Prostate gland (tissue), 2 donors: ENCODE data around the gene PIWIL1. TPM values are rescaled to one million over a fixed set of nuclear protein-coding genes. Genes with fewer than 3 reads are reported as not detected.

Source experiments
- DNase-seq: peaks from one replicate; pipeline ENCODE4 v3.0.0-alpha.2; 2019; ENCODE audit warnings: low spot score
- H3K27ac ChIP-seq, 2 donors: fragments of 200-600 bp; sonication (generic); 2 replicates each; pipeline ENCODE4 v1.5.1; 2017 to 2019
- H3K27me3 ChIP-seq: fragments of 200-600 bp; sonication (generic); replicated peaks from 2 replicates; pipeline ENCODE4 v1.5.1; 2019; ENCODE audit not compliant: insufficient read depth
- H3K36me3 ChIP-seq, 2 donors: fragments of 200-600 bp; sonication (generic); 1 replicate in 1 of 2; 2 replicates in 1 of 2; pipeline versions ENCODE4 v1.5.1 to v1.8.1; 2017 to 2019
- H3K4me1 ChIP-seq: fragments of 200-600 bp; sonication (generic); replicated peaks from 2 replicates; pipeline ENCODE4 v1.5.1; 2019
- H3K4me3 ChIP-seq, 2 donors: fragments of 200-600 bp; sonication (generic); 2 replicates each; pipeline ENCODE4 v1.5.1; 2017 to 2019
- H3K9me3 ChIP-seq: fragments of 200-600 bp; sonication (generic); 2 replicates; pipeline ENCODE4 v1.5.1; 2017
- CTCF ChIP-seq, 4 experiments: fragments of 200-600 bp in 2 of 4; fragments of 450-650 bp in 2 of 4; sonication (generic) in 2 of 4; IDR thresholded peaks; 1 replicate in 3 of 4; 2 replicates in 1 of 4; pipeline ENCODE4 v1.5.1; 2016 to 2019; ENCODE audit warnings: antibody characterized with exemption in 4 of 4, mild to moderate bottlenecking in 2 of 4, moderate library complexity in 2 of 4
- POLR2A ChIP-seq: fragments of 450-650 bp; IDR thresholded peaks from one replicate; pipeline ENCODE4 v1.6.1; 2016; ENCODE audit warnings: antibody characterized with exemption, mild to moderate bottlenecking
- POLR2AphosphoS5 ChIP-seq: sonication (generic); formaldehyde crosslinking; IDR thresholded peaks from one replicate; pipeline ENCODE4 v1.6.1; 2017; ENCODE audit warnings: antibody characterized with exemption
- WGBS: methylation state at CpG from one replicate; pipeline ENCODE4 v1.1.5; 2018; 5-methylcytosine and 5-hydroxymethylcytosine counted together
- intact Hi-C: fragments of 100-400 bp; cut with DNase I; formaldehyde crosslinking; loops from one replicate; pipeline ENCODE4 v1.14.2; 2022
- total RNA-seq, 2 donors: library from RNA; depleted of rRNA; stranded (reverse); fragments of >200 nt; gene quantifications; one replicate each; pipeline ENCODE4 v1.1.0, GENCODE V29; 2016

Gene PIWIL1
- total RNA-seq, 2 donors from 2014 or later, result 16.2 TPM; not detected in 1

GRCh38 chr12:130405332-130405731 is 67.6 kb downstream of the PIWIL1 start:
- 70% methylated on average over 7 of the region's 7 CpGs for WGBS
- H3K4me1 ChIP-seq, result no peaks in the 10 kb centered on the region
- no peak overlapping the region for H3K4me3 ChIP-seq
- DNase-seq, result no peak
- H3K27me3 ChIP-seq, result no peaks in the 10 kb centered on the region
- H3K36me3 ChIP-seq, result no peaks in the 10 kb centered on the region
- TF ChIP-seq POLR2A (no peak), POLR2AphosphoS5 (no peak), CTCF (IDR thresholded peaks at IDR 0.05) (no peak)
- intact Hi-C loops, result no loop called here
- H3K27ac ChIP-seq, result no peak overlapping the region
- no peaks in the 10 kb centered on the region for H3K9me3 ChIP-seq

- H3K27me3 ChIP-seq, result no peaks in the 10 kb centered on the region
- H3K36me3 ChIP-seq, result no peaks in the 10 kb centered on the region
- H3K4me3 ChIP-seq, result no peak overlapping the region
- no peak for DNase-seq
- TF ChIP-seq POLR2AphosphoS5, result no peak
- TF ChIP-seq CTCF (IDR thresholded peaks at IDR 0.05), result no peak
- no peak for TF ChIP-seq POLR2A
- intact Hi-C loops, result no loop called here
- H3K27ac ChIP-seq, result no peak overlapping the region
- no peaks in the 10 kb centered on the region for H3K4me1 ChIP-seq
- 94% methylated on average over 8 of the region's 8 CpGs for WGBS
- no peaks in the 10 kb centered on the region for H3K9me3 ChIP-seq
Observed at GRCh38 chr12:130412384-130412783, 74.7 kb downstream of the PIWIL1 start.

GRCh38 chr12:130413909-130414308 is 76.2 kb downstream of the PIWIL1 start:
- Histone ChIP-seq H3K27me3 (no peaks in the 10 kb centered on the region), H3K4me3 (no peak overlapping the region), H3K9me3 (no peaks in the 10 kb centered on the region), H3K27ac (no peak overlapping the region), H3K4me1 (no peaks in the 10 kb centered on the region), H3K36me3 (no peaks in the 10 kb centered on the region)
- 89% methylated on average over 18 of the region's 18 CpGs for WGBS
- intact Hi-C loops, result no loop called here
- DNase-seq, result no peak
- no peak for TF ChIP-seq POLR2AphosphoS5
- TF ChIP-seq POLR2A, result no peak
- no peak for TF ChIP-seq CTCF (IDR thresholded peaks at IDR 0.05)

GRCh38 chr12:130414381-130414780 is 76.7 kb downstream of the PIWIL1 start:
- Histone ChIP-seq H3K9me3 (no peaks in the 10 kb centered on the region), H3K27ac (no peak overlapping the region), H3K27me3 (no peaks in the 10 kb centered on the region), H3K36me3 (no peaks in the 10 kb centered on the region), H3K4me3 (no peak overlapping the region), H3K4me1 (no peaks in the 10 kb centered on the region)
- WGBS, result 83% methylated on average over 7 of the region's 7 CpGs
- TF ChIP-seq POLR2A (no peak), POLR2AphosphoS5 (no peak), CTCF (IDR thresholded peaks at IDR 0.05) (no peak)
- no peak for DNase-seq
- intact Hi-C loops, result no loop called here

GRCh38 chr12:130418251-130418650 is 80.6 kb downstream of the PIWIL1 start:
- Histone ChIP-seq H3K4me1 (no peaks in the 10 kb centered on the region), H3K27me3 (no peaks in the 10 kb centered on the region), H3K36me3 (no peaks in the 10 kb centered on the region), H3K4me3 (no peak overlapping the region), H3K27ac (no peak overlapping the region), H3K9me3 (no peaks in the 10 kb centered on the region)
- TF ChIP-seq CTCF (IDR thresholded peaks at IDR 0.05), result no peak
- no peak for TF ChIP-seq POLR2AphosphoS5
- TF ChIP-seq POLR2A, result no peak
- intact Hi-C loops, result no loop called here
- no peak for DNase-seq
- WGBS, result 80% methylated on average over 3 of the region's 3 CpGs
